Endothelial cell of umbilical vein (primary cell): Measurements from ENCODE around the gene RAD51B.

Source experiments
- TF ChIP-seq, protein P1 (sequence below), 2 donors: IDR thresholded peaks; 1 replicate in 1 of 2; 2 replicates in 1 of 2; pipeline ENCODE4 v1.5.1; 2011; ENCODE audit warnings: low read length in 2 of 2, mild to moderate bottlenecking in 2 of 2, moderate library complexity in 2 of 2, control low read depth in 1 of 2, inconsistent platforms in 1 of 2, low read depth in 1 of 2; ENCODE audit not compliant: insufficient read depth in 1 of 2; ENCODE audit errors: extremely low read depth in 1 of 2
- TF ChIP-seq, protein P2 (sequence below): IDR thresholded peaks from 2 replicates; pipeline ENCODE4 v1.6.1; 2011; ENCODE audit not compliant: insufficient read depth, insufficient read length

DNA sequence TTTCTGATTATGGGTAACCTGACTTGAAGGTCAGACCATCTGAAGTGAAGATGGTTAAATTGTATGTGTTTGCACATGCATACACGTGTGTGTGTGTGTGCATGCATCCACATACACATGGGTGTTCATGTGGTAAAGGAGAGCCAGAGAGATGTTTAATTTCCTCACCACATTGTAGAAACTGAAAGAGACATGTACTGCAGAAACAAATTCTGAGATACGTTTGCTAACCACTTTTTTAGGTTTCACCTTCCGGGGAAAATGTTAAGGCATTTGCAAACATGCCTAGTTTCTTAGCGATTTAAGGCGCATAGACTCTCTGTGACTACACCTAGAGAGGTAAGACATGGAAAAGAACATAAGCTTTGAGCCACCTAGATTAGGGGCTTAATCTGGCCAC is 362.9 kb downstream of the RAD51B start:
- TF ChIP-seq, protein P1, sequence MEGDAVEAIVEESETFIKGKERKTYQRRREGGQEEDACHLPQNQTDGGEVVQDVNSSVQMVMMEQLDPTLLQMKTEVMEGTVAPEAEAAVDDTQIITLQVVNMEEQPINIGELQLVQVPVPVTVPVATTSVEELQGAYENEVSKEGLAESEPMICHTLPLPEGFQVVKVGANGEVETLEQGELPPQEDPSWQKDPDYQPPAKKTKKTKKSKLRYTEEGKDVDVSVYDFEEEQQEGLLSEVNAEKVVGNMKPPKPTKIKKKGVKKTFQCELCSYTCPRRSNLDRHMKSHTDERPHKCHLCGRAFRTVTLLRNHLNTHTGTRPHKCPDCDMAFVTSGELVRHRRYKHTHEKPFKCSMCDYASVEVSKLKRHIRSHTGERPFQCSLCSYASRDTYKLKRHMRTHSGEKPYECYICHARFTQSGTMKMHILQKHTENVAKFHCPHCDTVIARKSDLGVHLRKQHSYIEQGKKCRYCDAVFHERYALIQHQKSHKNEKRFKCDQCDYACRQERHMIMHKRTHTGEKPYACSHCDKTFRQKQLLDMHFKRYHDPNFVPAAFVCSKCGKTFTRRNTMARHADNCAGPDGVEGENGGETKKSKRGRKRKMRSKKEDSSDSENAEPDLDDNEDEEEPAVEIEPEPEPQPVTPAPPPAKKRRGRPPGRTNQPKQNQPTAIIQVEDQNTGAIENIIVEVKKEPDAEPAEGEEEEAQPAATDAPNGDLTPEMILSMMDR (IDR thresholded peaks at IDR 0.05; ENCODE audit: extremely low read depth in 1 of 2, insufficient read depth in 1 of 2, low read depth in 1 of 2, low read length in 2 of 2): no peak
- TF ChIP-seq, protein P2, sequence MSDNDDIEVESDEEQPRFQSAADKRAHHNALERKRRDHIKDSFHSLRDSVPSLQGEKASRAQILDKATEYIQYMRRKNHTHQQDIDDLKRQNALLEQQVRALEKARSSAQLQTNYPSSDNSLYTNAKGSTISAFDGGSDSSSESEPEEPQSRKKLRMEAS: no peak
